ENCODE data around the gene FRMD4A.

FRMD4A gene

GRCh38 chr10:13913897-13914296 lies 416.8 kb downstream of the FRMD4A start:
- no peak overlapping the region for H3K27ac ChIP-seq (ENCODE audit: low read length)
- peaks cover 4% of the 10 kb centered on the region for H3K27me3 ChIP-seq (ENCODE audit: insufficient read depth, low read length, poor library complexity)
- H4K20me1 ChIP-seq (ENCODE audit: insufficient read depth, low read length) = no peaks in the 10 kb centered on the region
- no peaks in the 10 kb centered on the region for H3K36me3 ChIP-seq (ENCODE audit: insufficient read depth, low read length)
- H3K9me3 ChIP-seq (ENCODE audit: insufficient read depth, low read length, severe bottlenecking) = no peaks in the 10 kb centered on the region
- no peak overlapping the region for H3K9ac ChIP-seq (ENCODE audit: low read depth, low read length)
- TF ChIP-seq EZH2 (IDR thresholded peaks at IDR 0.05; ENCODE audit: borderline replicate concordance, low read depth, low read length, severe bottlenecking) (no peak), CTCF (IDR thresholded peaks at IDR 0.05; ENCODE audit: borderline replicate concordance, extremely low read depth, low read length, poor library complexity, severe bottlenecking) (no peak)
- no peaks in the 10 kb centered on the region for H3K79me2 ChIP-seq (ENCODE audit: insufficient read depth, low read length)
- ATAC-seq (ENCODE audit: insufficient read depth, low read depth) (no peak), DNase-seq (no peak)
- H3K4me2 ChIP-seq (ENCODE audit: insufficient read depth, low read length) = no peak overlapping the region
- H3K4me3 ChIP-seq (ENCODE audit: low read depth in 1 of 2, low read length in 2 of 2) = no peak overlapping the region
- no peaks in the 10 kb centered on the region for H3K4me1 ChIP-seq (ENCODE audit: insufficient read depth, low read length)
- no peak overlapping the region for H2AFZ ChIP-seq (ENCODE audit: low read depth, low read length)

- peaks cover 10% of the 10 kb centered on the region for H3K27me3 ChIP-seq (ENCODE audit: insufficient read depth, low read length, poor library complexity)
- H3K9ac ChIP-seq (ENCODE audit: low read depth, low read length) = no peak overlapping the region
- H3K9me3 ChIP-seq (ENCODE audit: insufficient read depth, low read length, severe bottlenecking) = no peaks in the 10 kb centered on the region
- no peak overlapping the region for H2AFZ ChIP-seq (ENCODE audit: low read depth, low read length)
- H3K36me3 ChIP-seq (ENCODE audit: insufficient read depth, low read length) = no peaks in the 10 kb centered on the region
- no peaks in the 10 kb centered on the region for H4K20me1 ChIP-seq (ENCODE audit: insufficient read depth, low read length)
- DNase-seq (no peak), ATAC-seq (ENCODE audit: insufficient read depth, low read depth) (no peak)
- H3K4me2 ChIP-seq (ENCODE audit: insufficient read depth, low read length) = no peak overlapping the region
- H3K4me1 ChIP-seq (ENCODE audit: insufficient read depth, low read length) = no peaks in the 10 kb centered on the region
- H3K79me2 ChIP-seq (ENCODE audit: insufficient read depth, low read length) = no peaks in the 10 kb centered on the region
- no peak overlapping the region for H3K4me3 ChIP-seq (ENCODE audit: low read depth in 1 of 2, low read length in 2 of 2)
- no peak for TF ChIP-seq EZH2 (IDR thresholded peaks at IDR 0.05; ENCODE audit: borderline replicate concordance, low read depth, low read length, severe bottlenecking)
- no peak for TF ChIP-seq CTCF (IDR thresholded peaks at IDR 0.05; ENCODE audit: borderline replicate concordance, extremely low read depth, low read length, poor library complexity, severe bottlenecking)
- no peak overlapping the region for H3K27ac ChIP-seq (ENCODE audit: low read length)
These were observed 418.8 kb downstream of the FRMD4A start for GRCh38 chr10:13911821-13912520.

- DNase-seq = no peak
- Histone ChIP-seq H3K79me2 (ENCODE audit: insufficient read depth, low read length) (no peaks in the 10 kb centered on the region), H3K4me3 (ENCODE audit: low read depth in 1 of 2, low read length in 2 of 2) (no peak overlapping the region), H3K4me1 (ENCODE audit: insufficient read depth, low read length) (no peaks in the 10 kb centered on the region), H4K20me1 (ENCODE audit: insufficient read depth, low read length) (no peaks in the 10 kb centered on the region), H3K36me3 (ENCODE audit: insufficient read depth, low read length) (no peaks in the 10 kb centered on the region), H2AFZ (ENCODE audit: low read depth, low read length) (no peak overlapping the region), H3K4me2 (ENCODE audit: insufficient read depth, low read length) (no peak overlapping the region), H3K9ac (ENCODE audit: low read depth, low read length) (no peak overlapping the region), H3K9me3 (ENCODE audit: insufficient read depth, low read length, severe bottlenecking) (no peaks in the 10 kb centered on the region), H3K27ac (ENCODE audit: low read length) (no peak overlapping the region), H3K27me3 (ENCODE audit: insufficient read depth, low read length, poor library complexity) (peaks cover 13% of the 10 kb centered on the region)
- no peak for ATAC-seq (ENCODE audit: insufficient read depth, low read depth)
- no peak for TF ChIP-seq CTCF (IDR thresholded peaks at IDR 0.05; ENCODE audit: borderline replicate concordance, extremely low read depth, low read length, poor library complexity, severe bottlenecking)
These were observed 421.0 kb downstream of the FRMD4A start for GRCh38 chr10:13909516-13910258.
